Measurements from ENCODE around the gene CNTRL. TPM values are rescaled to one million over a fixed set of nuclear protein-coding genes. Genes with fewer than 3 reads are reported as not detected.

CNTRL gene
- total RNA-seq, 2 donors from 2014 or later: 6.1 to 9.2 TPM

DNA sequence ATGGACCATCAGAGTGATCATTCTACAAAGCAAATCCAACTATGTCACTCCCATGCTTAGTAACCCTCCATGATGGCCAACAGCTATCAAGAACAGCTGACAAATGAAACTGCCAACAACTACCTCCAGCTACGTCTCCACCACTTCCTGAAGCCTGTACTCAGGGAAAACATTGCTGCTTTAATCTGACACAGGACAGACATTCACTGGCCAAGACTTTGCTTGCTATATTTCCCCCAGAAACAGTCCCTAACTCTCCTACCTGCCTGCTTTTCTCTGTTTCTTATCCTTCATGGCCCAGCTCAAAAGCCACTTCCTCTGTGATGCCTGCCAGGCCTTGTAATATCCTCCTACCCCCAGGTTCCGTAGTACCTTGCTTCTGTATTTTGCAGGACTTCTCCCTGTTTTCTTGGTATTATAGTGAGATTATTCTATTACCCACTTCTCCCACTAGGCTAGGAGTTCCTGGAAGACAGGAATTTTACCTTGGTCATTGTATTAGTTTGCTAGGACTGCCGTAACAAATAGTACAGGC, 141.6 kb downstream of the CNTRL start:
- ATAC-seq (no peak), DNase-seq (no peak)
- intact Hi-C loops (cut with DNase I, micrococcal nuclease): loop anchor here in 1 of 2 donors (5.0 kb wide), 1 partner anchor 181 kb away; no protein-coding TSS in a partner anchor

- no peak for ATAC-seq
- DNase-seq: no peak
- intact Hi-C loops (cut with DNase I, micrococcal nuclease): loop anchor here in 1 of 2 donors (5.0 kb wide), 1 partner anchor 180 kb away; no protein-coding TSS in a partner anchor
These were observed 143.0 kb downstream of the CNTRL start for GRCh38 chr9:121217609-121218292.

DNA sequence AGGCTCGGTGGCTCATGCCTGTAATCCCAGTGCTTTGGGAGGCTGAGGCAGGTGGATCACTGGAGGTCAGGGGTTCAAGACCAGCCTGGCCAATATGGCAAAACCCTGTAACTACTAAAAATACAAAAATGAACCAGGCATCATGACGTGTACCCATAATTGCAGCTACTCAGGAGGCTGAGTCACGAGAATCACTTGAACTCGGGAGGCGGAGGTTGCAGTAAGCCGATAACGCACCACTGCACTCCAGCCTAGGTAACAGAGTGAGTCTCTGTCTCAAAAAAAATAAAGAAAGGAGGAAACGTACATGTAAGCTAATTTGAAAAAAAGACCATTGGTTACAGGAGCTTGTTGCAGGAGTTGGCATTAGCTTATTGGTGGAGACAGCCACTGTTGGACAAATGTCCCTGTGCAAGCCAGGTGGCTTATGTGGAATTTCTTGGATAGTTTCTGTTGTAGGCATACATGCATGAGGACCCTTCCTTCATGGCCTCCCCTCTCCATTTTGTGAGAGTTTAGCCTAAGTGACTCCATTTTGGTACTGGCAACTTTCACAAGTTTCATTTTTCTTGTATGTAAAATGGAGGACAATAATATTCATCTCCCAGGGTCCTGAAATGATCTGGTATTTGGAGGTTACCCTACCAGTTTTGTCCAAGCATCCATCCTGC, 143.7 kb downstream of the CNTRL start:
- no peak for DNase-seq
- ATAC-seq: no peak
- intact Hi-C loops (cut with DNase I, micrococcal nuclease): loop anchor here in 1 of 2 donors (5.0 kb wide), 1 partner anchor 179 kb away; no protein-coding TSS in a partner anchor

- intact Hi-C loops (cut with DNase I, micrococcal nuclease): loop anchor here in 1 of 2 donors (5.0 kb wide), 1 partner anchor 178 kb away; no protein-coding TSS in a partner anchor
- DNase-seq: no peak
- no peak for ATAC-seq
These were observed 144.8 kb downstream of the CNTRL start for GRCh38 chr9:121219530-121219929.

GRCh38 chr9:121220996-121221663, 146.4 kb downstream of the CNTRL start:
- ATAC-seq: no peak
- no peak for DNase-seq
- intact Hi-C loops (cut with DNase I, micrococcal nuclease): no loop called here

DNA sequence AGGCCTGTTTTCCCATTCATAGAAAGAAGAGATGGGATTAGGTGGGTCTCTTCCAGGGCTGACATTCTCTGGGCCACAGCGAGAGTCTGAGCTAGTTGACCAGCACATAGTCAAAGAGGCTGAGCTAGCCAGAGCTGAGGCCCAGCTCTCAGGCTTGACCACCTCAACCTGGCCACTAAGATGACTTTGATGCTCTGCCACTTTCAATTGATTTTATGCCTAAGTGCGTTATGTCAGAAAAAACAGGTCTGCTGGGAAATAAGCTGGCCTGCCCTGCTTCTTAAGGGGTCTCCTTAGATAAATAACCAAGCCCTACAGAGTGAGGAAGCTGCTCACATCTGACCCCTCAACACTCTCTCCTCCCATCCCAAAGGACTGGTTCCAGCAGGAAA, 146.9 kb downstream of the CNTRL start:
- ATAC-seq: no peak
- DNase-seq: no peak
- intact Hi-C loops (cut with DNase I, micrococcal nuclease): no loop called here

DNA sequence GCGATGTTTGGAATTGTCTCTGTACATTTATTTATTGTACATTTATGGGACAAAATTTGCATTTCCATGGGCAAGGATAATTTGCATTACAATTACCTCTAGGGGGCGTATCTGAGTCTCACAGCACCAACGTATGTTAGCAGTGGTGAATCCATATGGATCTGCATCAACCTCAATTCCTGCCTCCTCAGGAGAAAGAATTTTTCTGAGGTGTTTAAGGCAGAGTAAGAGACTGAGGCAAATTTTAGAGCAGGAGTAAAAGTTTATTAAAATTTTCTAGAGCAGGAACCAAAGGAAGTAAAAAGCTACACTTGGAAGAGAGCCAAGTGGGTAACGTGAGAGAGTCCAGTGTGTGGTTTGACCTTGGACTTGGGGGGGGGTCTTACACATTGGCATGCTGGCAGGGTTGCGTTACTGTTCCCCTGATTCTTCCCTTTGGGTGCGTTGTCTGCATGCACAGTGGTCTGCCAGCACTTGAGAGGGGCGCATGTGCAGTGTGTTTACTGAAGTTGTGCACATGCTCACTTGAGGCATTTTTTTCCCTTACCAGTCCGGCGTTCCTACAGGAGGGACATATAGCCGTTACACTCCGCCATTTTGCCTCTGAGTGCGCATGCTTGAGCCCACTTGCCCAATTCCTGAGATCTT, 147.9 kb downstream of the CNTRL start:
- ATAC-seq (peak; percentile 41), DNase-seq (no peak)
- intact Hi-C loops (cut with DNase I, micrococcal nuclease): no loop called here

DNA sequence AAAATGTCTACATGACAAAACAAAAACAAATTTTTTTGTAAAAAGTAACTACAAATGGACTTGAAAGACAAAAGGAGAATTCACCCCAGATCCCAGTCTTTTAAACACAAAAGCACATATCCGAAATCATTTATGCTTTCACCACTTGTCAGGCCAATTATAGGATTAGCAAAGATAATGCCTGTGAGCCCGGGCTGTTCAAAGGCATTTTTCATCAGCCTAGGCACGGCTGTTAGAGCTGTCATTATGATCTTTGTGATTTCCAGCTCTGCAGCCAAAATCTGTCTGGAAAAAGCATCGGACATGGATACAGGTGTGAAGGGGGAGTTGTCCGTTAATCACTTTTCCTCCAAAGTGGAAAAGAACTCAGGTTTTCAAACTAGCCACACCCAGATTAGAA, 150.5 kb downstream of the CNTRL start:
- ATAC-seq: no peak
- DNase-seq: no peak
- intact Hi-C loops (cut with DNase I, micrococcal nuclease): no loop called here

GRCh38 chr9:121226175-121226574, 151.4 kb downstream of the CNTRL start:
- intact Hi-C loops (cut with DNase I, micrococcal nuclease): no loop called here
- ATAC-seq: no peak

More at GRCh38 chr9:121226175-121226574, 151.4 kb downstream of the CNTRL start:
- DNase-seq: no peak

Other genes with a start within 250 kb of the CNTRL start
- 10 to 100 TPM; 33.4 to 36.9 TPM for gene PSMD5, start 232.0 kb upstream of the CNTRL start, total RNA-seq
- 10 to 100 TPM; 11.6 to 14.5 TPM for gene PHF19, start 197.8 kb upstream of the CNTRL start, total RNA-seq
- 1 to 10 TPM; 2.2 to 2.8 TPM for gene TRAF1, start 148.2 kb upstream of the CNTRL start, total RNA-seq
- 1 to 10 TPM; 1.2 to 1.9 TPM for gene C5, start 24.7 kb upstream of the CNTRL start, total RNA-seq
- gene RAB14, start 126.9 kb downstream of the CNTRL start, total RNA-seq: 10 to 100 TPM; 87.1 to 93.1 TPM
- gene GSN, start 193.2 kb downstream of the CNTRL start, total RNA-seq: 100 to 1,000 TPM; 404 to 854 TPM